AG04450 (cell line): ENCODE data around the gene MARK4. TPM values are rescaled to one million over a fixed set of nuclear protein-coding genes. Genes with fewer than 3 reads are reported as not detected.

Experiments used
- CTCF ChIA-PET: fragments of 300-600, 350-600 bp; formaldehyde crosslinking; extraction: SDS; loops from one replicate; lab custom pipeline; 2022; ENCODE audit warnings: antibody characterized with exemption, inconsistent platforms; lab: Charles Lee
- POLR2A ChIA-PET: fragments of 350-600 bp; formaldehyde crosslinking; extraction: SDS; loops from one replicate; lab custom pipeline; 2021; ENCODE audit warnings: antibody characterized with exemption, inconsistent platforms; lab: Yijun Ruan, JAX
- DNase-seq: peaks from one replicate; pipeline ENCODE4 v3.0.0-alpha.2; 2011; ENCODE audit warnings: low read depth, low spot score
- H3K27ac ChIP-seq: one replicate; pipeline ENCODE4 v1.5.1; 2012; ENCODE audit warnings: low read depth, low read length, control low read depth
- H3K27me3 ChIP-seq: one replicate; pipeline ENCODE4 v1.6.0; 2012; ENCODE audit warnings: low read length; ENCODE audit not compliant: control insufficient read depth, insufficient read depth
- H3K4me3 ChIP-seq: 2 replicates; pipeline ENCODE4 v1.5.1; 2011; ENCODE audit warnings: mild to moderate bottlenecking, low read depth, low read length, control low read depth
- H3K9me3 ChIP-seq: 2 replicates; pipeline ENCODE4 v1.5.1; 2012; ENCODE audit warnings: low read length; ENCODE audit not compliant: control insufficient read depth, insufficient read depth
- CTCF ChIP-seq: IDR thresholded peaks from 2 replicates; pipeline ENCODE4 v1.5.1; 2011; ENCODE audit warnings: low read depth, low read length, control low read depth, inconsistent platforms
- polyA plus RNA-seq: library from polyadenylated mRNA; depleted of rRNA; stranded (reverse); fragments of >200 nt; gene quantifications from 2 replicates; pipeline ENCODE4 v1.2.3, GENCODE V29; 2011

The MARK4 gene
- polyA plus RNA-seq, 1 experiment, result 12.6 TPM

GRCh38 chr19:45249261-45250033 is 1.6 kb upstream of the MARK4 start:
- TF ChIP-seq CTCF, result no peak
- Histone ChIP-seq H3K27ac (no peak overlapping the region), H3K27me3 (no peaks in the 10 kb centered on the region), H3K4me3 (no peak overlapping the region), H3K9me3 (no peaks in the 10 kb centered on the region; the same call in 1 of the 2 replicates)
- no peak for DNase-seq
- ChIA-PET POLR2A (no interaction called here), CTCF (interaction anchor here (0.6 to 2.0 kb wide), 6 partner anchors 7 to 89 kb away, joined by 3 to 6 read pairs (median 4); partner anchors contain the start of genes BLOC1S3 and TRAPPC6A)

- POLR2A ChIA-PET, result no interaction called here
- no peak for DNase-seq
- Histone ChIP-seq H3K27me3 (no peaks in the 10 kb centered on the region), H3K4me3 (peak overlapping the region; percentile 68), H3K9me3 (no peaks in the 10 kb centered on the region; the same call in 1 of the 2 replicates), H3K27ac (no peak overlapping the region)
- no peak for TF ChIP-seq CTCF
- CTCF ChIA-PET, result interaction anchor here (1.3 to 2.0 kb wide), 3 partner anchors 50 to 88 kb away, joined by 5 to 6 read pairs (median 6); partner anchors contain the start of genes BLOC1S3 and TRAPPC6A
These were observed 747 bp upstream of the MARK4 start for GRCh38 chr19:45250216-45250831.

- DNase-seq, result no peak
- POLR2A ChIA-PET, result interaction anchor here (0.6 kb wide), 2 partner anchors 106 to 206 kb away, joined by 3 to 4 read pairs; no protein-coding TSS in a partner anchor
- Histone ChIP-seq H3K4me3 (peak overlapping the region; percentile 80), H3K27me3 (no peaks in the 10 kb centered on the region), H3K27ac (peak overlapping the region; percentile 31), H3K9me3 (no peaks in the 10 kb centered on the region; the same call in 1 of the 2 replicates)
- CTCF ChIA-PET, result interaction anchor here (0.6 to 0.9 kb wide), 2 partner anchors 16 to 125 kb away, joined by 3 to 5 read pairs; no protein-coding TSS in a partner anchor
- TF ChIP-seq CTCF, result no peak
These were observed 632 bp downstream of the MARK4 start for GRCh38 chr19:45251452-45252354.

- Histone ChIP-seq H3K27ac (peak overlapping the region; percentile 21), H3K9me3 (no peaks in the 10 kb centered on the region; the same call in 1 of the 2 replicates), H3K4me3 (peak overlapping the region; percentile 80), H3K27me3 (no peaks in the 10 kb centered on the region)
- POLR2A ChIA-PET, result no interaction called here
- no peak for TF ChIP-seq CTCF
- CTCF ChIA-PET, result no interaction called here
- DNase-seq, result no peak
These were observed 2.4 kb downstream of the MARK4 start for GRCh38 chr19:45253396-45254027.
